ENCODE data around the gene HOXC9. TPM values are rescaled to one million over a fixed set of nuclear protein-coding genes. Genes with fewer than 3 reads are reported as not detected.

Gene HOXC9
- total and polyA plus RNA-seq, 9 of the 15 experiments (the other 6 are each of a cell fraction or from before 2014, with no cell fraction given) = 1.1 to 10.5 (median 9.3) TPM

- TF ChIP-seq ZBTB11 (CRISPR knock-in tag; IDR thresholded peaks at IDR 0.05) (no peak), USF1 (CRISPR knock-in tag; IDR thresholded peaks at IDR 0.05) (peak; percentile 60; the same call in 1 of the 2 replicates)
Observed at GRCh38 chr12:54037360-54038283, 37.7 kb downstream of the HOXC9 start (continued).
